GM12873 (cell line): ENCODE results near the gene FBXW9.

Experiments used
- CTCF ChIP-seq: IDR thresholded peaks from 2 replicates; pipeline ENCODE4 v1.5.1; 2012; ENCODE audit warnings: low read depth, mild to moderate bottlenecking, moderate library complexity, low read length, control low read depth; ENCODE audit not compliant: insufficient read depth; ENCODE audit errors: missing control alignments

FBXW9 gene

GRCh38 chr19:12695514-12695913, 917 bp downstream of the FBXW9 start:
- no peak for TF ChIP-seq CTCF

- TF ChIP-seq CTCF: no peak
Measured at GRCh38 chr19:12695096-12695495, 1.3 kb downstream of the FBXW9 start.

- no peak for TF ChIP-seq CTCF
Measured at GRCh38 chr19:12694641-12695040, 1.8 kb downstream of the FBXW9 start.

- no peak for TF ChIP-seq CTCF
Measured at GRCh38 chr19:12692960-12693359, 3.5 kb downstream of the FBXW9 start.

GRCh38 chr19:12689581-12690216, 6.7 kb downstream of the FBXW9 start:
- TF ChIP-seq CTCF: no peak

GRCh38 chr19:12689012-12689411, 7.4 kb downstream of the FBXW9 start:
- TF ChIP-seq CTCF: no peak

GRCh38 chr19:12687496-12688196, 8.8 kb downstream of the FBXW9 start, which contains the start of gene GNG14:
TSS of gene GNG14 (plus strand) at chr19:12687998. CDS start at chr19:12688049, 51 bp downstream.
- no peak for TF ChIP-seq CTCF
